T-cell (primary cell): Measurements from ENCODE around the gene OCA2. TPM values are rescaled to one million over a fixed set of nuclear protein-coding genes. Genes with fewer than 3 reads are reported as not detected.

ENCODE experiments used
- ATAC-seq, 4 experiments: fragments of 200-7000 bp in 3 of 4; fragments of 150-1000 bp in 1 of 4; cut with Tn5 transposase; replicated peaks in 1 of 4; 1 replicate in 3 of 4; 2 replicates in 1 of 4; pipeline ENCODE4 v1.10.0; 2021; ENCODE audit warnings: moderate library complexity in 3 of 4, mild to moderate bottlenecking in 2 of 4, moderate number of reproducible peaks in 1 of 4
- CTCF ChIA-PET, 2 donors: fragments of 300-600 bp; sonication (Branson Sonifier 250); formaldehyde crosslinking; loops; one replicate each; lab custom pipeline; 2022; ENCODE audit warnings: antibody characterized with exemption in 2 of 2; lab: Charles Lee
- POLR2A ChIA-PET, 2 donors: fragments of 300-600 bp; sonication (Branson Sonifier 250); formaldehyde crosslinking; loops; one replicate each; lab custom pipeline; 2022; ENCODE audit warnings: antibody characterized with exemption in 2 of 2; lab: Charles Lee
- DNase-seq, 35 experiments: peaks; one replicate each; pipeline versions ENCODE4 v3.0.0 to v3.0.0-alpha.2; 2013 to 2023
- H3K27ac ChIP-seq: one replicate; pipeline ENCODE4 v1.5.1; 2013; ENCODE audit warnings: low read length
- H3K27me3 ChIP-seq, 2 experiments: replicated peaks in 1 of 2; 1 replicate in 1 of 2; 2 replicates in 1 of 2; pipeline versions ENCODE4 v1.6.1 to v1.7.0; 2013; ENCODE audit warnings: low read length in 1 of 2, mixed read lengths in 1 of 2; ENCODE audit not compliant: control insufficient read depth in 2 of 2, insufficient read depth in 2 of 2; ENCODE audit errors: extremely low read depth in 1 of 2
- H3K36me3 ChIP-seq, 2 donors: 1 replicate in 1 of 2; 2 replicates in 1 of 2; pipeline versions ENCODE4 v1.6.1 to v1.7.0; 2013; ENCODE audit warnings: low read length in 1 of 2; ENCODE audit not compliant: control insufficient read depth in 2 of 2, insufficient read depth in 1 of 2; ENCODE audit errors: extremely low read depth in 1 of 2
- H3K4me1 ChIP-seq, 2 experiments: 1 replicate in 1 of 2; 2 replicates in 1 of 2; pipeline versions ENCODE4 v1.6.1 to v1.7.0; 2013; ENCODE audit warnings: low read length in 2 of 2, mixed read lengths in 1 of 2; ENCODE audit not compliant: insufficient read depth in 2 of 2, control insufficient read depth in 1 of 2; ENCODE audit errors: extremely low read depth in 1 of 2
- H3K4me3 ChIP-seq, 2 donors: 1 replicate in 1 of 2; 2 replicates in 1 of 2; pipeline versions ENCODE4 v1.5.1 to v1.7.0; 2013; ENCODE audit warnings: mild to moderate bottlenecking in 2 of 2, low read length in 1 of 2, moderate library complexity in 1 of 2; ENCODE audit not compliant: control insufficient read depth in 1 of 2; ENCODE audit errors: extremely low read depth in 1 of 2
- H3K9me3 ChIP-seq: 2 replicates; pipeline ENCODE4 v1.7.0; 2013
- H3K27ac Mint-ChIP-seq, 2 donors: one replicate each; pipeline ENCODE4 v1.8.0; 2020 to 2021; ENCODE audit warnings: mild to moderate bottlenecking in 2 of 2, mixed read lengths in 2 of 2
- H3K27me3 Mint-ChIP-seq, 2 donors: one replicate each; pipeline ENCODE4 v1.8.0; 2021 to 2022; ENCODE audit warnings: mixed read lengths in 2 of 2
- H3K36me3 Mint-ChIP-seq: one replicate; pipeline ENCODE4 v1.8.0; 2021; ENCODE audit warnings: mixed read lengths
- H3K4me1 Mint-ChIP-seq, 3 donors: one replicate each; pipeline ENCODE4 v1.8.0; 2020 to 2022; ENCODE audit warnings: mixed read lengths in 3 of 3, mild to moderate bottlenecking in 1 of 3
- H3K4me3 Mint-ChIP-seq, 3 donors: one replicate each; pipeline ENCODE4 v1.8.0; 2020 to 2022; ENCODE audit warnings: mild to moderate bottlenecking in 3 of 3, mixed read lengths in 3 of 3, moderate library complexity in 3 of 3
- H3K9me3 Mint-ChIP-seq, 3 donors: one replicate each; pipeline ENCODE4 v1.8.0; 2020 to 2022; ENCODE audit warnings: mixed read lengths in 3 of 3
- WGBS: methylation state at CpG from one replicate; pipeline ENCODE4 v1.1.5; 2013; ENCODE audit warnings: missing lambda C conversion rate; ENCODE audit not compliant: insufficient coverage; 5-methylcytosine and 5-hydroxymethylcytosine counted together
- total RNA-seq, 35 experiments: library from RNA in 6 of 35; stranded (reverse) in 6 of 35; fragments of 120-200 nt in 1 of 35; gene quantifications; one replicate each; pipeline versions ENCODE4 v1.2.1 to v1.2.4 and lab custom pipeline; 2013 to 2026

OCA2 gene
- total RNA-seq, 5 donors from 2014 or later (not counting 1 experiment from before 2014, with no cell fraction given): 0.19 to 0.67 TPM; not detected in 3

- H3K9me3 Mint-ChIP-seq: no peaks in the 10 kb centered on the region
- peaks cover 24 to 85% of the 10 kb centered on the region in 2 experiments for H3K27me3 ChIP-seq
- H3K27ac Mint-ChIP-seq: no peak overlapping the region
- H3K27me3 Mint-ChIP-seq: peaks cover 44 to 61% of the 10 kb centered on the region in 2 donors
- CTCF ChIA-PET: no interaction called here
- H3K36me3 Mint-ChIP-seq: no peaks in the 10 kb centered on the region
- H3K9me3 ChIP-seq: no peaks in the 10 kb centered on the region
- no peak for DNase-seq
- no peak for ATAC-seq
- WGBS: 75% methylated on average over 4 of the region's 8 CpGs
- H3K4me1 ChIP-seq: peaks cover 9 to 36% of the 10 kb centered on the region in 2 experiments
- H3K4me3 Mint-ChIP-seq: no peak overlapping the region
- POLR2A ChIA-PET: no interaction called here
- H3K36me3 ChIP-seq: no peaks in the 10 kb centered on the region
- peaks cover 25 to 37% (median 36%) of the 10 kb centered on the region in 3 donors for H3K4me1 Mint-ChIP-seq
- H3K4me3 ChIP-seq: no peak overlapping the region
- no peak overlapping the region for H3K27ac ChIP-seq
Observed at GRCh38 chr15:28101201-28101600, 2.1 kb upstream of the OCA2 start.

DNA sequence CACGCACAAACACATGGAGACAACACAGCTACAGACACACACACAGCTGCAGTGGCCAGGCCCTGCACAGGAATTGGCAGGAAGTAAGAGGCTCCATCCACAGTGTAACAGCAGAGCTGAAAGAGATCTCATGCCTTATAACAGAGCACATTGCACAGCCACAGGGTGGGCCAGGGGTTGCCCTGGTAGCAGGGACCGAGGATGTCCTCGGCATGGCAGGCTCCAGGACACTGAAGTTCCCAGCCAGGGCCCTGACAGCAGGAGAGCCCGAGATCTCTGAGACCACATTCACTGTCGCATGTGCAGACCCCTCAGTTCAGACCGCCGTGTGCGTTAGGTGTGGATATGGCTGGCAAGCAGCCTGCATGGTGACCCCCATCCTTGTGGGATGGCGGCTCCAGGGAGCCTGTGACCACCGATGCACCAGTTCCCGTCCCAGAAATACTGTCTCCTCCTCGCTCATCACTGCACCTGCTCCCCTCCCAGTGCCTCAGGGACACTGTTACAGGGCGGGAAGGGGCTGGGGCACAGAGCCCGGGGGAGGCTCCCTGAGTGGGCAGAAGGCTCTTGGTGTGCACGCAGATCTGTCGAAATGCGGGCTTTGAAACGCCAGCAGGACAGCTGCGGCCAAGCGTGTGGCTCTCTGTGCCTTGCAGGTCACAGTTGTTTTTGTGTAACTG lies 1.5 kb upstream of the OCA2 start:
- peak overlapping the region in 1 of 3 donors; percentile 54 for H3K4me3 Mint-ChIP-seq
- H3K4me3 ChIP-seq: no peak overlapping the region
- no peaks in the 10 kb centered on the region for H3K36me3 ChIP-seq
- ChIA-PET POLR2A (no interaction called here), CTCF (interaction anchor here in 1 of 2 donors (0.5 kb wide), 1 partner anchor 15 kb away, joined by 6 read pairs; no protein-coding TSS in a partner anchor)
- H3K27me3 Mint-ChIP-seq: peaks cover 39 to 61% of the 10 kb centered on the region in 2 donors
- WGBS: 88% methylated on average over 18 of the region's 20 CpGs
- DNase-seq: no peak
- no peaks in the 10 kb centered on the region for H3K36me3 Mint-ChIP-seq
- H3K27me3 ChIP-seq: peaks cover 24 to 85% of the 10 kb centered on the region in 2 experiments
- H3K27ac Mint-ChIP-seq: no peak overlapping the region
- peaks cover 28 to 38% (median 30%) of the 10 kb centered on the region in 3 donors for H3K4me1 Mint-ChIP-seq
- H3K9me3 ChIP-seq: no peaks in the 10 kb centered on the region
- ATAC-seq: no peak
- H3K4me1 ChIP-seq: peaks cover 12 to 36% of the 10 kb centered on the region in 2 experiments
- no peaks in the 10 kb centered on the region for H3K9me3 Mint-ChIP-seq
- no peak overlapping the region for H3K27ac ChIP-seq

DNA sequence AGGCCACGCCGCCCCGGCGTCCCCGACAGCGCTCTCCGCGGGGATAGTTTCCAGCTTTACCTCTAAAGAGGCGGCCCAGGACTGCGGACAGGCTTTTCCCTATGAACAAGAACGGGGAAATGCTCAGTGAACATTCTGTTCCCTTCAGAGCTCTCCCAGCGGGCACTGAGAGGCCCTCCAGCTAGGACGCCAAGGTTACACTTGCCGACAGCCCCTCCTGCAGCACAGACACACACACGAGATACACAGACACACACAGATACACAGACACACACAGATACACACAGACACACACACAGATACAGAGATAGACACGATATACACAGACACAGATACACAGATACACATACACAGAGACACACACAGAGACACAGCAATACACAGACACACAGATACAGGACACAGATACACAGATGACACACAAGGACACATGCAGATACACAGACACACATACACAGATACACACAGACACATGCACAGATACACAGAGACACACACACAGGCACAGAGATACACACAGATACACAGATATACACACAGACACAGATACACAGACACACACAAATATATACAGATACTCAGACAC lies 533 bp upstream of the OCA2 start:
- POLR2A ChIA-PET: no interaction called here
- Histone ChIP-seq H3K27ac (no peak overlapping the region), H3K36me3 (no peaks in the 10 kb centered on the region), H3K27me3 (peaks cover 26 to 84% of the 10 kb centered on the region in 2 experiments), H3K9me3 (no peaks in the 10 kb centered on the region), H3K4me3 (peak overlapping the region in 1 of 2 donors; percentile 46), H3K4me1 (peaks cover 13 to 43% of the 10 kb centered on the region in 2 experiments)
- Mint-ChIP-seq H3K27ac (no peak overlapping the region), H3K9me3 (no peaks in the 10 kb centered on the region), H3K36me3 (no peaks in the 10 kb centered on the region), H3K4me1 (peaks cover 22 to 38% (median 33%) of the 10 kb centered on the region in 3 donors), H3K4me3 (peak overlapping the region in 2 of 3 donors; percentile 21 to 54), H3K27me3 (peaks cover 32 to 63% of the 10 kb centered on the region in 2 donors)
- no peak for ATAC-seq
- CTCF ChIA-PET: interaction anchor here in 1 of 2 donors (0.5 kb wide), 1 partner anchor 14 kb away, joined by 6 read pairs; no protein-coding TSS in a partner anchor
- no peak for DNase-seq
- WGBS: 26% methylated on average over 16 of the region's 16 CpGs

GRCh38 chr15:28098360-28098765 lies 752 bp downstream of the OCA2 start:
- no peak overlapping the region for H3K27ac ChIP-seq
- no peak overlapping the region for H3K4me3 ChIP-seq
- H3K27me3 Mint-ChIP-seq: peaks cover 35 to 66% of the 10 kb centered on the region in 2 donors
- POLR2A ChIA-PET: interaction anchor here (0.6 kb wide), 2 partner anchors 10 to 1172 kb away, joined by 3 to 4 read pairs; no protein-coding TSS in a partner anchor
- H3K4me1 Mint-ChIP-seq: peaks cover 27 to 47% (median 41%) of the 10 kb centered on the region in 3 donors
- no peaks in the 10 kb centered on the region for H3K9me3 ChIP-seq
- peaks cover 32 to 85% of the 10 kb centered on the region in 2 experiments for H3K27me3 ChIP-seq
- H3K9me3 Mint-ChIP-seq: no peaks in the 10 kb centered on the region
- H3K36me3 Mint-ChIP-seq: no peaks in the 10 kb centered on the region
- 51% methylated on average over 10 of the region's 11 CpGs for WGBS
- ATAC-seq (no peak), DNase-seq (no peak)
- no peak overlapping the region for H3K27ac Mint-ChIP-seq
- CTCF ChIA-PET: no interaction called here
- peaks cover 13 to 52% of the 10 kb centered on the region in 2 experiments for H3K4me1 ChIP-seq
- H3K36me3 ChIP-seq: no peaks in the 10 kb centered on the region
- peak overlapping the region in 1 of 3 donors; percentile 79 for H3K4me3 Mint-ChIP-seq

DNA sequence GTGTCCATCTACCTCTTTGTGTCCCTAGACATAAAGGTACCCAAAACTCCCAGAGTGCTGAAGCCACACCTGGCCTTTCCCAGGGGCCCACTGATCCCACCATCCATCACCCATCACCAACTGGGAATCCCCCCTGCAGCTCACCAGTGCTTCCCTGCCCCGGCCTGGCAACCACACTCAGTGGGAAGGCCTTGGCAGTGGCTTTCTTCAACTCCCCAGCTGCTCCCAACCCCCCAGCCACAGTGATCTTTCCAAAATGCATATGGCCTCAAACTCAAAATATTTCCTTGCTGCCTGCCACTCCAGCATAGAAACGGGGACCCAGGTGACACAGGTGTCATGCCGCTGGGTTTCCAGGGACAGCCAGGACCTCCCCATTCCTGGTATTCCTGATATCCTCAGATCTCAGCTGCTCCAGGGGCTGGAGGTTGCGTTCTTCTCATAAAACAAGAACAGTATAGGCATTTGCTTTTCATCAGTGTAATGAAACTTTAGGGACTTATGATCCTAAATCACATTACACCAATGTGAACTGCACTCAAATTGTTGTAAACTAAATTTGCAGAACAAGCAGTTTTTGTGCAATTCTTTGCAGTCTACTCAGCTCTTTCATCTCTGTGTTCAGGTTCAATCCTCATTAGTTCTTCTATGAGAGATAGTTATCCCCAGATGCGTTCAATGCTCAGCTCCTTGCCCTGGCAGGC lies 1.3 kb downstream of the OCA2 start:
- no peak for ATAC-seq
- peaks cover 13 to 52% of the 10 kb centered on the region in 2 experiments for H3K4me1 ChIP-seq
- peak overlapping the region; percentile 42 to 79 (median 66) for H3K4me3 Mint-ChIP-seq
- no peaks in the 10 kb centered on the region for H3K9me3 ChIP-seq
- no peak overlapping the region for H3K27ac ChIP-seq
- H3K27ac Mint-ChIP-seq: peak overlapping the region in 1 of 2 donors; percentile 33
- WGBS: 91% methylated on average over 4 of the region's 5 CpGs
- no peaks in the 10 kb centered on the region for H3K9me3 Mint-ChIP-seq
- ChIA-PET CTCF (no interaction called here), POLR2A (interaction anchor here (0.6 kb wide), 2 partner anchors 10 to 1172 kb away, joined by 3 to 4 read pairs; no protein-coding TSS in a partner anchor)
- peaks cover 32 to 89% of the 10 kb centered on the region in 2 experiments for H3K27me3 ChIP-seq
- H3K36me3 Mint-ChIP-seq: peaks cover under 1% of the 10 kb centered on the region
- no peak for DNase-seq
- peaks cover 36 to 68% of the 10 kb centered on the region in 2 donors for H3K27me3 Mint-ChIP-seq
- no peak overlapping the region for H3K4me3 ChIP-seq
- H3K4me1 Mint-ChIP-seq: peaks cover 27 to 47% (median 41%) of the 10 kb centered on the region in 3 donors
- no peaks in the 10 kb centered on the region for H3K36me3 ChIP-seq
